IMR-90 (cell line): ENCODE data around the gene PLXNC1. TPM values are rescaled to one million over a fixed set of nuclear protein-coding genes. Genes with fewer than 3 reads are reported as not detected.

Experiments used
- ATAC-seq: fragments of 200-7000 bp; cut with Tn5 transposase; 2 replicates; pipeline ENCODE4 v1.9.1; 2020; ENCODE audit warnings: low read depth, mild to moderate bottlenecking, moderate library complexity
- BruUV-seq: library from RNA; stranded (reverse); fragments of 400-500 nt; replicated peaks from 2 replicates; lab custom pipeline; 2021; lab: Mats Ljungman, UMichigan
- CTCF ChIA-PET: fragments of 300-600 bp; formaldehyde crosslinking; extraction: SDS; loops from one replicate; lab custom pipeline; 2021; ENCODE audit warnings: antibody characterized with exemption; lab: Yijun Ruan, JAX
- POLR2A ChIA-PET: fragments of 300-600 bp; sonication (Branson Sonifier 250); formaldehyde crosslinking; loops from one replicate; lab custom pipeline; 2022; ENCODE audit warnings: antibody characterized with exemption; ENCODE audit not compliant: unreplicated experiment; lab: Charles Lee
- DNase-seq: peaks from one replicate; pipeline ENCODE4 v3.0.0; 2013
- H2AFZ ChIP-seq: replicated peaks from 2 replicates; pipeline ENCODE3; 2013; ENCODE audit warnings: low read length, mild to moderate bottlenecking; ENCODE audit not compliant: poor library complexity
- H2AK5ac ChIP-seq: 2 replicates; pipeline ENCODE4 v1.6.1; 2013; ENCODE audit warnings: low read depth, low read length, inconsistent platforms
- H2AK9ac ChIP-seq: replicated peaks from 2 replicates; pipeline ENCODE3; 2013; ENCODE audit warnings: mild to moderate bottlenecking, low read depth, low read length, moderate library complexity; ENCODE audit not compliant: poor library complexity
- H2BK120ac ChIP-seq: 2 replicates; pipeline ENCODE4 v1.6.1; 2013; ENCODE audit warnings: low read depth, low read length, inconsistent platforms
- H2BK15ac ChIP-seq: 3 replicates; pipeline ENCODE4 v1.6.1; 2013; ENCODE audit warnings: low read depth, low read length, inconsistent platforms
- H2BK20ac ChIP-seq: 2 replicates; pipeline ENCODE4 v1.6.1; 2013; ENCODE audit warnings: low read depth, mild to moderate bottlenecking, inconsistent platforms, low read length, moderate library complexity
- H2BK5ac ChIP-seq: 2 replicates; pipeline ENCODE4 v1.6.1; 2013; ENCODE audit warnings: mild to moderate bottlenecking, low read depth, low read length, inconsistent platforms; ENCODE audit not compliant: poor library complexity, severe bottlenecking
- H3K14ac ChIP-seq: replicated peaks from 2 replicates; pipeline ENCODE4 v1.6.1; 2013; ENCODE audit warnings: low read depth, low read length, inconsistent platforms
- H3K18ac ChIP-seq: 2 replicates; pipeline ENCODE4 v1.6.1; 2013; ENCODE audit warnings: low read depth, low read length, control low read depth
- H3K23ac ChIP-seq: 2 replicates; pipeline ENCODE4 v1.6.1; 2013; ENCODE audit warnings: low read depth, low read length, inconsistent platforms
- H3K27ac ChIP-seq: 2 replicates; pipeline ENCODE4 v1.5.1; 2013; ENCODE audit warnings: mild to moderate bottlenecking, control low read depth, low read length; ENCODE audit not compliant: insufficient read depth
- H3K27me3 ChIP-seq: 2 replicates; pipeline ENCODE4 v1.6.1; 2013; ENCODE audit warnings: low read length; ENCODE audit not compliant: control insufficient read depth, insufficient read depth
- H3K36me3 ChIP-seq: 2 replicates; pipeline ENCODE4 v1.6.1; 2013; ENCODE audit warnings: low read length, mixed read lengths; ENCODE audit not compliant: control insufficient read depth, insufficient read depth
- H3K4ac ChIP-seq: 2 replicates; pipeline ENCODE4 v1.6.1; 2013; ENCODE audit warnings: low read depth, low read length, inconsistent platforms
- H3K4me1 ChIP-seq: 2 replicates; pipeline ENCODE4 v1.6.1; 2013; ENCODE audit warnings: low read length, mixed read lengths; ENCODE audit not compliant: control insufficient read depth, insufficient read depth
- H3K4me2 ChIP-seq: 2 replicates; pipeline ENCODE4 v1.6.1; 2013; ENCODE audit warnings: low read depth, mild to moderate bottlenecking, control low read depth, low read length, moderate library complexity
- H3K4me3 ChIP-seq: 2 replicates; pipeline ENCODE4 v1.5.1; 2013; ENCODE audit warnings: low read depth, mild to moderate bottlenecking, control low read depth, low read length, moderate library complexity; ENCODE audit not compliant: insufficient read depth
- H3K56ac ChIP-seq: 2 replicates; pipeline ENCODE4 v1.6.1; 2013; ENCODE audit warnings: low read length, inconsistent platforms; ENCODE audit not compliant: insufficient read depth; ENCODE audit errors: extremely low read depth
- H3K79me1 ChIP-seq, 2 experiments: 2 replicates each; pipeline ENCODE4 v1.6.1; 2013; ENCODE audit warnings: low read length in 2 of 2, inconsistent platforms in 1 of 2, low read depth in 1 of 2
- H3K9ac ChIP-seq: 2 replicates; pipeline ENCODE4 v1.6.1; 2013; ENCODE audit warnings: low read depth, low read length, control low read depth
- H3K9me1 ChIP-seq: 2 replicates; pipeline ENCODE4 v1.6.1; 2013; ENCODE audit warnings: low read length, inconsistent platforms; ENCODE audit not compliant: insufficient read depth
- H3K9me3 ChIP-seq: 2 replicates; pipeline ENCODE4 v1.6.1; 2013; ENCODE audit warnings: low read length; ENCODE audit not compliant: control insufficient read depth, insufficient read depth
- H4K20me1 ChIP-seq: 2 replicates; pipeline ENCODE4 v1.6.1; 2013; ENCODE audit warnings: low read length, inconsistent platforms; ENCODE audit not compliant: insufficient read depth
- H4K5ac ChIP-seq: 2 replicates; pipeline ENCODE4 v1.6.1; 2013; ENCODE audit warnings: mild to moderate bottlenecking, low read depth, low read length, control low read depth
- H4K8ac ChIP-seq, 2 experiments: 2 replicates each; pipeline ENCODE4 v1.6.1; 2013; ENCODE audit warnings: low read depth in 2 of 2, low read length in 2 of 2, control low read depth in 1 of 2, inconsistent platforms in 1 of 2
- H4K91ac ChIP-seq: 2 replicates; pipeline ENCODE4 v1.6.1; 2013; ENCODE audit warnings: low read depth, low read length, inconsistent platforms; ENCODE audit not compliant: insufficient read depth
- BHLHE40 ChIP-seq: fragments of 150-350 bp; IDR thresholded peaks from 2 replicates; pipeline ENCODE4 v1.6.1; 2016; ENCODE audit warnings: mild to moderate bottlenecking, low read depth, low read length
- POLR2A ChIP-seq: IDR thresholded peaks from 2 replicates; pipeline ENCODE4 v1.6.1; 2012; ENCODE audit warnings: mild to moderate bottlenecking, low read depth, low read length
- SMC3 ChIP-seq: fragments of 150-350 bp; IDR thresholded peaks from 2 replicates; pipeline ENCODE4 v1.6.1; 2016; ENCODE audit warnings: low read depth, mild to moderate bottlenecking, antibody characterized with exemption, low read length, moderate library complexity
- WGBS, 2 experiments: methylation state at CpG; one replicate each; pipeline versions ENCODE4 v1.1.5 to v1.1.7; 2013; ENCODE audit warnings: missing lambda C conversion rate in 2 of 2; ENCODE audit not compliant: insufficient read length in 1 of 2; ENCODE audit errors: extremely low coverage in 2 of 2; 5-methylcytosine and 5-hydroxymethylcytosine counted together
- dilution Hi-C: fragments of 300-500 bp; cut with HindIII; formaldehyde crosslinking; loops from one replicate; pipeline ENCODE4 v1.14.3; 2018; ENCODE audit warnings: low sequenced_read_pairs; ENCODE audit not compliant: unreplicated experiment
- in situ Hi-C: fragments of 300-500 bp; cut with MboI; formaldehyde crosslinking; loops from 3 replicates; pipeline ENCODE4 v1.14.3; 2019; ENCODE audit warnings: low sequenced_read_pairs, inconsistent platforms, mixed read lengths
- intact Hi-C: fragments of 100-400 bp; cut with micrococcal nuclease; formaldehyde crosslinking; loops from 2 replicates; pipeline ENCODE4 v1.10.0; 2022
- polyA plus RNA-seq, 3 experiments: library from polyadenylated mRNA; depleted of rRNA; stranded (reverse); fragments of >200 nt; gene quantifications; 2 replicates each; pipeline ENCODE4 v1.2.3, GENCODE V29; 2012; ENCODE audit warnings: low replicate concordance in 1 of 3
- total RNA-seq: library from RNA; depleted of rRNA; stranded (reverse); fragments of >200 nt; gene quantifications from 2 replicates; pipeline ENCODE4 v1.2.3, GENCODE V29; 2012

PLXNC1 gene
- total and polyA plus RNA-seq, 2 of the 4 experiments (the other 2 are of a cell fraction), result 1.0 to 1.6 TPM

DNA sequence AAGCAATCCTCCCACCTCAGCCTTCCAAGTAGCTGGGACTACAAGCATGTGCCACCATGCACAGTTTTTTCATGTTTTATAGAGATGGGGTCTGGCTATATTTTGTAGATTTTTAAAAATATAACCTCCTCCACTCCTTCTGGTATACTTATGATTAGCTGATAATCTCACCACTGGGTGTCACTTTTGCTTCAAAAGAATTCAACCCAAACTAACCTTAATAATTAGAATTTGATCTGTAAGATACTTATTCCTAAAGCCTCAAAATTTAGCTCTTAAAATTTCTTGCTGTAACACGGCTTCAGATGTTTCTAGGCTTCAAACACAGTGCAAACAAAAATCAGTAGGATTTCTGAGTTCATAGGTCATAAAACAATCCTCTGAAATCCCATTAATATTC lies 181.0 kb downstream of the PLXNC1 start:
- H2AK9ac ChIP-seq, result no peak overlapping the region
- no peak overlapping the region for H2AK5ac ChIP-seq
- BruUV-seq, result no TSS peak
- H3K4me3 ChIP-seq, result no peak overlapping the region
- no peak overlapping the region for H4K91ac ChIP-seq
- H3K56ac ChIP-seq, result no peak overlapping the region
- no peak overlapping the region for H3K14ac ChIP-seq
- ChIA-PET POLR2A (no interaction called here), CTCF (no interaction called here)
- H2AFZ ChIP-seq, result no peak overlapping the region
- H4K8ac ChIP-seq, result no peak overlapping the region
- H4K20me1 ChIP-seq, result no peaks in the 10 kb centered on the region
- no peak overlapping the region for H3K18ac ChIP-seq
- no peaks in the 10 kb centered on the region for H3K79me1 ChIP-seq
- H3K9me1 ChIP-seq, result no peaks in the 10 kb centered on the region
- no peak overlapping the region for H3K9ac ChIP-seq
- H4K5ac ChIP-seq, result no peak overlapping the region
- intact Hi-C loops, result loop anchor here (2.0 kb wide), 1 partner anchor 203 kb away; no protein-coding TSS in a partner anchor
- no peak overlapping the region for H3K4ac ChIP-seq
- H3K27me3 ChIP-seq, result no peaks in the 10 kb centered on the region
- H2BK5ac ChIP-seq, result no peak overlapping the region
- H3K4me1 ChIP-seq, result no peaks in the 10 kb centered on the region
- H3K36me3 ChIP-seq, result no peaks in the 10 kb centered on the region; the same call in 1 of the 2 replicates
- no peak overlapping the region for H3K27ac ChIP-seq
- no CpG with 5 or more reads among the region's 1 CpG for WGBS, 2 experiments
- no peak overlapping the region for H3K23ac ChIP-seq
- H3K9me3 ChIP-seq, result no peaks in the 10 kb centered on the region
- in situ Hi-C loops, result no loop called here
- DNase-seq (no peak), ATAC-seq (no peak)
- TF ChIP-seq SMC3 (no peak), POLR2A (no peak), BHLHE40 (no peak)
- no peak overlapping the region for H2BK120ac ChIP-seq
- no peak overlapping the region for H2BK15ac ChIP-seq
- no peak overlapping the region for H2BK20ac ChIP-seq
- H3K4me2 ChIP-seq, result no peak overlapping the region
- dilution Hi-C loops, result no loop called here
